Measurements from ENCODE around the gene NSF. TPM values are rescaled to one million over a fixed set of nuclear protein-coding genes. Genes with fewer than 3 reads are reported as not detected.
"Not testable (repeated sequence)": the region's sequence is repeated elsewhere in the genome, so short reads cannot be mapped to it uniquely, and the experiment has no call there.

Gene NSF
- total RNA-seq, result 10 to 100 TPM; 24.5 to 80.0 (median 44.6) TPM

DNA sequence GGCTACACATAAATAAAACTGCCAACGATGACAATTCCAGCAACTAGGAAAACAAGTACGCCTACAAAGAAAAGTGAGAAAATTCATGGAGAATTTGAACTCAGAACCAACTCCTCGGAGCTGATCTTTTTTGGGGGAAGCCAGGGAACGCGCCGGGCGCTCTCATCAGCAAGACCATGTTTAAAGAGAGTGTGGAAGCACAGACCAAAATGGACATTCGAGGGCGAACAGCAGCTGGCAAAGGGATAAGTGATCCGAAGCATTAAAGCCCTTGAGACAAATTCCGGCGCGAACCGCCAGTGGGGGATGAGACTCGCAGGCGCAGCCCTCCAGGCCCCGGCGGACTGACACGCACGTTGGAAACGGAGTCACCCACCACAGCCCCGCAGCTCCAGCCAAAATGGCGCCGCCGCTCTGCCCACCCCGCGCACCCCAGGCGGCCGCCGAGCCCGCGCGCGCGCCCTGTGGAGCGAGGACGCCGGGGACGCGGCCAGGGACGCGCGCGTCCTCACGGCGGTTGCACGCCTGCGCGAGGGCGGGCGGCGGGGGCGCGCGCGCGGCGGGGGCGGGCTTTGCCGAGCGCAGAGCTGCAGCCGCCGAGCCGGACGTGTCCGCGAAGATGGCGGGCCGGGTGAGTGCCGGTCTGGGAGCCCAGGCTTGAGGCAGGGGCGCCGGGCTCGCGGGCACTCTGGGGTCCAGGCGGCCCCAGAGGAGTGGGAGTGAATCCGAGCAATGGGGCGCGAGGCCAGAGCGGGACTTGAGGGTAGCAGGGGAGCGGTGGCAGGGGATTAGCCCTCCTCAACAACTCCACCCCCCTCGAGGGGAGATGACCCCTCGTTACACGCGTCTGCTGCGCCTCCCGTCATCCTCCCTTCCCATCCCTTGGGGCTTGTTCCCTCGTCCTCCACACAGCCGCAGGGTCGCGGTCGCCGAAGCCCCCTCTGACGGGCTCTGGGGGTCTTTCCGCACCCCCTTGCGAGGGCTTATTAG, at the start of gene NSF:
NSF (plus strand) TSS at position 513 of the 990 bp plus-strand sequence; CDS start at position 620, 107 bp downstream.
- H3K27me3 ChIP-seq, H3K4me1 ChIP-seq, H3K4me3 ChIP-seq, H3K9me3 ChIP-seq, DNase-seq, H3K27ac ChIP-seq, H3K36me3 ChIP-seq: not testable (repeated sequence)

DNA sequence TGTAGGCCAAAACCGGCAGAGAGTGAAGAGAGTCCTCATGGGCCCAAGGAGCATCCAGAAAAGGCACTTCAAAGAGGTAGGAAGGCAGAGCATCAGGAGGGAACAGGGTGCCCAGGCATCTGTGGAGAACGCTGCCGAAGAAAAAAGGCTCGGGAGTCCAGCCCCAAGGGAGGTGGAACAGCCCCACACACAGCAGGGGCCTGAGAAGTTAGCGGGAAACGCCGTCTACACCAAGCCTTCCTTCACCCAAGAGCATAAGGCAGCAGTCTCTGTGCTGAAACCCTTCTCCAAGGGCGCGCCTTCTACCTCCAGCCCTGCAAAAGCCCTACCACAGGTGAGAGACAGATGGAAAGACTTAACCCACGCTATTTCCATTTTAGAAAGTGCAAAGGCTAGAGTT, 41.9 kb upstream of the NSF start:
- not testable (repeated sequence) for H3K4me3 ChIP-seq, H3K27me3 ChIP-seq, H3K9me3 ChIP-seq, H3K36me3 ChIP-seq, H3K4me1 ChIP-seq, DNase-seq, H3K27ac ChIP-seq

DNA sequence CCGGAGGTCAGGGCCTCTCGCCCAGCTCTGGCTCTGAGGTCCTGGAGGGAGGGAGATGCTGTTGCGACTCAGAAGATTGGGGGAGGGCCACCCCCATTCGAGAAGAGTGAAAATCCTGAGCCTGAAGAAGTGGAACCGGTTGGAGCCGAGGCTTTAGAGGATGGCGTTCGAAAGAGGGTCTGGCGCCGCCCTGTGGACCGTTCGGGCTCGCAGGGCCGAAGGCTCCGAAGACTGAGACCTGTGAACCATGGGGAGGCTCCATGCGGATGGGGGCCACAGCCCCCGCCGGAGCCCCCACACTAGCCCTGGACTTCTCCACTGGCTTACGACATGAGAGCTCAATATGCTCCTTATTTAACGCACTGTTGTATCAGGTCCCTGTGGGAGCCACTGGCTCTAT, 31.3 kb upstream of the NSF start:
- not testable (repeated sequence) for DNase-seq, H3K9me3 ChIP-seq, H3K27me3 ChIP-seq, H3K36me3 ChIP-seq, H3K27ac ChIP-seq, H3K4me3 ChIP-seq, H3K4me1 ChIP-seq

DNA sequence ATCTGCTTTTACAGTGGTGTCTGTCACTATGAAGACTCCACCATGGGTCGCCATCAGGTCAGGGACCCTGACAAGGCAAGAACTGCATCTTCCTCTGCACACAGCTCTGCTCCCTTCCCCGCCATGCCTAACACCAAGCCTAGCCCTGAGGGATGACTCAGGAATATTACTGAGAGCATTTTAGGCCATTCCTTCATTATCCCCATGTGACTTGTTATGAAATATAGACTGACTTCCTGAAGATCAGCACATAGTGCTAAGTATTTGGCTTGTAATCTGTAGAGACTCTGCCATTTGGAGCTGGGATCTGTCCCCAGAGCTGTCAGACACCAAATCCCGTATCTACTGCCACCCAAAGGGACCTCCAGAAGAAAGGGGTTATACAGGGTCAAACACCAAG, 30.4 kb upstream of the NSF start:
- H3K27me3 ChIP-seq, H3K4me3 ChIP-seq, H3K27ac ChIP-seq: not testable (repeated sequence)

DNA sequence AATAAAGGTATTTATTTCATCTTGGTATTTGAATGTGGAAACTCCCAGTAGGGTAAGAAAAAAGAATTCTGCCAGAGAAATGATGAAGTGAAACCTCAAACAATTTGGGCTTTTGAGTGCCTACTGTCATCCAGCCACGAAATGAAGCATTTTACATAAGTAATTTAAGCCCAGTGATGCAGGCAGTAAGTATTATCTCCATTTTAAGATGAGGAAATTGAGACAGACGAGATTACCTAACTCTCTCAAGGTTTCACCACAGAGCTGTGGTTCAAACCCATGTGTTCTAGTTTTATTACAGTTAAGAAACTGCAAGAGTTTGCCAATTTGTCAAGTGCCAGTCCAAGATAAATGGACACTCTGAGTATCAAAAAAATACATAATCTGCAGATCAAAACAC, 24.2 kb upstream of the NSF start:
- not testable (repeated sequence) for H3K36me3 ChIP-seq, H3K27ac ChIP-seq, H3K27me3 ChIP-seq, H3K4me1 ChIP-seq, H3K4me3 ChIP-seq, H3K9me3 ChIP-seq, DNase-seq

More for the DNA sequence above, 30.4 kb upstream of the NSF start:
- not testable (repeated sequence) for H3K36me3 ChIP-seq, DNase-seq, H3K9me3 ChIP-seq, H3K4me1 ChIP-seq

DNA sequence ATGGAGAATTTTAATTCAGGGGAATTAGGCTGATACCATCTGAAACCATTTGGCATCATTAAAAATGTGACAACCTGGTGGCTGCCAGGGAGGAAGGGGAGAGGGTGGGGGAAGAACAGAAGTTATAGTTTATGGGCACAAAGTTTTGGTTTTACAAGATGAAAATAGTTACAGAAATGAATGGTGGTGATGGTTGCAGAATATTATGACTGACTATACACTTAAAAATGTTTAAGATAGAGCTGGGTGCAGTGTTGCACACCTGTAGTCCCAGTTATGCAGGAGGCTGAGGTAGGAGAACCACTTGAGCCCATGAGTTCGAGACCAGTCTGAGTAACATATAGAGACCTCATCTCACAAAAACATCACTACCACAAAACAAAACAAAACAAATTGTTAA, 23.5 kb upstream of the NSF start:
- not testable (repeated sequence) for H3K9me3 ChIP-seq, H3K4me3 ChIP-seq, H3K27ac ChIP-seq, H3K36me3 ChIP-seq, H3K4me1 ChIP-seq, DNase-seq, H3K27me3 ChIP-seq

DNA sequence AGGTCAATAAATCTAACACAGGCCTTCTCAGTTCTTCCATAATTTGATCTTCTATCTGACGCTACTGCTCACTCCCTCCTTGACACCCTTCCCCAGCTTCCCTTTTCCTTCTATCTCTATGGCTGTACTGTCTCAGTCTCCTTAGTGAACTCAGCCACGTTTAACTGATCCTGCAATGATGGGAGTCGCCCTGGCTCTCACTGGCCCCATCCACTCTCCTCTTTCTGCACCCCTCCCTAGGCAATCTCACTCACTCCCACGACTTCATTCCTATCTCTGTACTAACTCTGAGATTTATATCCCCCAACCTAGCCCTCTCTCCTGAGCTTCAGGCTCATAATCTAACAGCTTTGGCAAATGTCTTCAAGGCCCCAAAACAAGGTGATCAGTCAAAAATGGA, 18.7 kb upstream of the NSF start:
- H3K9me3 ChIP-seq, DNase-seq, H3K36me3 ChIP-seq, H3K4me3 ChIP-seq, H3K27me3 ChIP-seq, H3K4me1 ChIP-seq, H3K27ac ChIP-seq: not testable (repeated sequence)

DNA sequence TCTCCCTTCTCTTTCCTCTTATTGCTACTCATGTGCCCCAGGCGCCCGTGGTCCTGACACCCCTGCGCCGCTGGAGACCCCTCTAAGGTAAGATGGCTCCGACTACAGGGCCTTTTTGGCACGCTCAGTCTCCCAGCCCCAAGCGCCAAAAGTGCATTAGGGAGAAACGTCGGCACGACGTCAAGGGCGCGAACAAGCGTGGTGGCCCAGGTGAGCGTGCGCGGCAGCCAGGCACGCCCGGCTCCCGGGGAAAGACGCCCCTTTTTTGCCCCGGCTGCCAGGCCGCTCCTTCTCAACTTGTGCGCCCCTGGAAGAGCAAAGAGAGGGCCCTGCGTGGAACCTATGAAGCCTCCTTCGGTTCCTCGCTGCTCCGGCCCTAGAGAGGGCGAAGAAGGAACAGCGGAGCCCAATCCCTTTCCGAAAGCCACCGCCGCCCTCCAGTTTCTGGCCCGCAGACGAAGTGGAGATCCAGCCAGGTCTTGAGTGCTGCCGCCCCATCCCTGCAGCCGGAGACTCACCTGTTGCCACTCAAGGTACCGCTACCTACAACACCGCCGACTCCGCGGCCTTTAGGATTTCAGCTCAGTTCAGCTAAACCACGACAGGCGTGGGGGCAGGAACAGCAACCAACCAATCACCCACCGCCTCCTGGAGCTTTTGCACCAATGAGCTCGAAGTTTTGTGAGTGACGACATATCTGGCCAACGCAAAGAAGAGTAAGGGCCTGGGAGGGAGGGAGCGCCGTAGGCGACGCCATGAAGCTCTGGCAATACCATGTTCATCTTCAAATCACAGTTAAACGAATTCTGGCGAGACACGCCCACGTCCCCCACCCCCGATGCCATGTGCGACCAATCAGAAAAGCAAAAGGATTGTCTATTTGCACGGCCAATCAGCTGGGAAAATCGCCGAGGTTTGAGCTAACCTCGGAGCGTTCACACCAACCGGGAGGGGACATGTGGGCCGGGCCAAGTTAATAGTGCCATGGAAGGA, 11.1 kb upstream of the NSF start, which contains the start of gene ARL17A:
ARL17A (minus strand) TSS at position 609 of the 993 bp plus-strand sequence. CDS start 3,369 bp downstream, outside the sequence.
- Histone ChIP-seq H3K27ac (peak within 1 kb of the TSS in 3 of 4 donors; percentile 40 to 57 (median 52)), H3K4me3 (peak within 1 kb of the TSS in 3 of 4 donors; percentile 22 to 36 (median 30))
- not testable (repeated sequence) for H3K9me3 ChIP-seq, H3K27me3 ChIP-seq, H3K36me3 ChIP-seq, H3K4me1 ChIP-seq
- DNase-seq, result peak in 2 of 3 donors; percentile 79 to 94

DNA sequence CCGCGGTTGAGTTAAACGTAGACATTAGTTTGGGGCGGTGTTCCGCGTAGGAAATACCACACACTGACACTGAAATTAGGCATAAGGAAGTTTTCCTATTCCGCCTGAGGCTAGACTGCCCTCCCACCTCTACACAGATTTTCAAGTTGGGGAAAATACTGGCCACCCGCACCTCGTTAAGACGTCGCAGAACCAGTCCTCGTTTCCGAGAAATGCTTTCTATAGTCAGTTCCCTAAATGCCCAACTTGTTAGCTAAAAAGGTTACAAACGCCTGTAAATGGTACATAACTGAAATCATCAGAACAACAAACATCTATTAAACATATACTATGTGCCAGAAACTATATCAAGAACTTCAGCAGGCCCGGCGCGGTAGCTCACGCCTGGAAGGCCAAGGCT, 10.4 kb upstream of the NSF start:
- not testable (repeated sequence) for DNase-seq

DNA sequence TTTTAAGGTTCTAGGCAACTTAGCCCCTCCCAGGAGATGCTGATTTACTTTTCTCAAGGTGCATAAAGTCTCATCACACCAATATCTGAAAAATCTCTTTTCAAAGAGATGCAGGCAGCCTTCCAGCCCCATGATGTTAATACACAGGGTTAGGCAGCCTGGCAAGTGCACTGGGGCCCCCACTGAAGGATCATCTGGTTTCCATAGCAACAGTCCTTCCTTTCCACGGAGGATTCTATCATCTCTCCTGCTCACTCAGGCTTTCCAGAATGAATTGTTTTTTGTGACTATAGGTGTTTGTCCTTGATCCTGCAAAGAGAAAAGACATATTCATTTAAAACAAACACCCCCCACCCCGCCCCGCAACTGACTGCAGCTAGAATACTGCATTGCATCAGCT, 5.0 kb upstream of the NSF start:
- not testable (repeated sequence) for H3K4me1 ChIP-seq, DNase-seq, H3K36me3 ChIP-seq, H3K27me3 ChIP-seq, H3K9me3 ChIP-seq, H3K4me3 ChIP-seq, H3K27ac ChIP-seq

More for the DNA sequence above, 10.4 kb upstream of the NSF start:
- not testable (repeated sequence) for H3K27me3 ChIP-seq, H3K4me1 ChIP-seq, H3K36me3 ChIP-seq, H3K9me3 ChIP-seq
- Histone ChIP-seq H3K4me3 (peak overlapping the region in 3 of 4 donors; percentile 22 to 36 (median 30)), H3K27ac (peak overlapping the region in 3 of 4 donors; percentile 40 to 57 (median 52))

DNA sequence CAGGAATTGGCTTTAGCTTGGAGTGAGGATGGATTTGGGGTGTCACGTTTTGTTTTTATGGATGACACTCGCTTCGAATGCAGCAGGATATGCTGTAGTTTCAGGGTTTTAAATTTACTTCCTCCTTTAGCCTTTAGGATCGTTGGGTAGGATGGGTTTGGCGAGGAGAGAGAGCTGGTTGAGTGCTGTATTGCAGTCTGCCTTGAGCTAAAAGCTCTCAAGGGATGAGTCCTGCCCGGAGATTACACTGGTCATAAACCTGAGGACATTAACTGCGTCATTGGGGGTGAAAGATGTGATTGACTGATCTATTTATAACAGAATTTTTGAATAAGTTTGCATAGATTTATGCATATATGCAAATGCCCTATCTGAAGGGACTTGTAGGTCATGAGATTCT, 863 bp downstream of the NSF start:
- H3K4me1 ChIP-seq, H3K4me3 ChIP-seq, H3K27me3 ChIP-seq, H3K9me3 ChIP-seq, H3K36me3 ChIP-seq, DNase-seq, H3K27ac ChIP-seq: not testable (repeated sequence)

DNA sequence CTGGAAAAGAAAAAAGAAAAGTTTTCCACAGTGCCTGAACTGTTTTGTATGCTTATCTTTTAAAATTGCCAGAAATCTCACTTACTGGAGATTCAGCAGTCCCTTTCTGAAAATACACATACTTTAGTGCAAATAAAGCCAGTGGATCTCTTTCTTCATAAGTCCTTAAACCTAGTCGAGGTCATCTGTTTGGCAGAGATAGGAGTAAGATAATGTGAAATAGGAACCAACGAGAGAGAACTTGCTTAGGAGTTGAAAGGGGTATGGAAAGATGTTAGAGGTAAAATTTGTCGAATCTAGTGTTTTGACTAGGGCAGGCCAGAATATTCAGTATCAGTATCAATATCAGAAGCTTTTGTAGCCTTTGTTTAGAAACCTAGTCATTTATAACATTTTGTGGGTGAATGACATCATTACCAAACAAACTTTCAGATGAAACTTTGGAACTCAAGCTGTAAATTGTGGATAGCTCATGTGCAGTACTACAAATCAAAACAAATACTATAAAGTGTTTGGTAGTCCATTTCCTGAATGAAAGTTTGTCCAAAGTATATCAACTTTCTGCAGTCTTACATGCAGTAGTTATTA, 8.0 kb downstream of the NSF start:
- H3K4me1 ChIP-seq, H3K27ac ChIP-seq, DNase-seq: not testable (repeated sequence)

DNA sequence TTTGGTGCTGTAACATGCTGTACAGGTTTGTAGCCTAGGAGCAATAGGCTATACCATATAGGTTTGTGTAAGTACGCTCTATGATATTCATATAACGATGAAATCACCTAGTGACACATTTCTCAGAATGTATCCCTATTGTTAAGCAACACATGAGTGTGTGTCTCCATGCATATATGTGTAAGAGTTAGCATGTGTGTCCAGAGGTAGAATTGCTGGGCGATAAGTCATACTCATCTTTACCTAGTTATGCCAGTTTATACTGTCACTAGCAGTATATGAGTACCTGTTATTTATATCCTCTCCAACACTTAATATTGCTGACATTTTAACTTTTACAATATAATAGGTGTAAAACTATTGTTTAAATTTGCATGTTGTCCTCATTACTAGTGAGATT, 10.3 kb downstream of the NSF start:
- H3K4me1 ChIP-seq, DNase-seq, H3K36me3 ChIP-seq, H3K27ac ChIP-seq, H3K27me3 ChIP-seq, H3K9me3 ChIP-seq, H3K4me3 ChIP-seq: not testable (repeated sequence)

More for the DNA sequence above, 8.0 kb downstream of the NSF start:
- H3K36me3 ChIP-seq, H3K9me3 ChIP-seq, H3K4me3 ChIP-seq, H3K27me3 ChIP-seq: not testable (repeated sequence)

DNA sequence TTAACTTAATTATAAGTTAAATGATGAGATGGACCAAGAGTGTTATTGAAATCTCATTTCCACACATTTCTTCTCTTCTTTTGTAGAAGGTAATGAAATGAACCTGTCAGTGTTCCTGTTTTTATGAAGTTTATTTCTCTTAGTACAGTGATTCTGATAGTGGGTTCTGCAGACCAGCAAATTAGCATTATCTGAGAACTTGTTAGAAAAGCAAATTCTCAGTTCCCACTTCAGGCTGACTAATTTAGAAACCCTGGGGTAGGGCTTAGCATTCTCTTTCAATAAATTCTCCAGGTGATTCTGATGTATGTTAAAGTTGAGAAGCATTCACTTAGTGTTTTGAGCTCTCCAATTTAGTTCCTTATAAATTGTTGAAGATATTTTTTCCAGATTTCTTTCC, 12.7 kb downstream of the NSF start:
- H3K4me1 ChIP-seq, H3K27ac ChIP-seq, H3K4me3 ChIP-seq, H3K9me3 ChIP-seq, DNase-seq, H3K27me3 ChIP-seq, H3K36me3 ChIP-seq: not testable (repeated sequence)

Measured in Peyer's patch (tissue), 4 donors.